ENCODE measurements around the gene GSTM3.

- no peak for TF ChIP-seq EP300 (IDR thresholded peaks at IDR 0.05)
- no peak for TF ChIP-seq POLR2A (IDR thresholded peaks at IDR 0.05)
- TF ChIP-seq CTCF (IDR thresholded peaks at IDR 0.05): no peak
Observed at GRCh38 chr1:109716570-109717090, 24.2 kb downstream of the GSTM3 start.
